HepG2 (cell line): ENCODE data around the gene NIPAL4. TPM values are rescaled to one million over a fixed set of nuclear protein-coding genes. Genes with fewer than 3 reads are reported as not detected.

Experiments
- ATAC-seq: fragments of 200-7000 bp; cut with Tn5 transposase; 3 replicates; pipeline ENCODE4 v1.9.1; 2020; ENCODE audit warnings: mild to moderate bottlenecking, moderate library complexity
- BruUV-seq: library from RNA; stranded (reverse); fragments of 400-500 nt; replicated peaks from 2 replicates; lab custom pipeline; 2021; lab: Mats Ljungman, UMichigan
- CTCF ChIA-PET: fragments of 300-600 bp; formaldehyde crosslinking; extraction: SDS; loops from one replicate; lab custom pipeline; 2021; ENCODE audit warnings: low total read pairs, inconsistent platforms, low intra/inter-chr PET ratio; lab: Yijun Ruan, JAX
- POLR2A ChIA-PET: fragments of 350-600 bp; sonication (Branson Sonifier 250); formaldehyde crosslinking; loops from one replicate; lab custom pipeline; 2020; ENCODE audit warnings: antibody characterized with exemption, inconsistent platforms; lab: Yijun Ruan, JAX
- DNase-seq: peaks from one replicate; pipeline ENCODE4 v3.0.0-alpha.2; 2015; ENCODE audit warnings: low spot score
- FAIRE-seq: peaks from 3 replicates; lab custom pipeline; 2011; peaks lifted over from hg19 to GRCh38; lab: Jason Lieb, UNC
- H2AFZ ChIP-seq: one replicate; pipeline ENCODE4 v1.6.1; 2011; ENCODE audit warnings: low read length, inconsistent platforms
- H3K27ac ChIP-seq: fragments of 300-600 bp; 3 replicates; pipeline ENCODE4 v1.8.0; 2011; ENCODE audit warnings: mixed run types, mild to moderate bottlenecking, mixed read lengths, low read length, inconsistent platforms; ENCODE audit not compliant: insufficient read depth; ENCODE audit errors: extremely low read length
- H3K27me3 ChIP-seq, 2 experiments: fragments of 200-600 bp in 1 of 2; 2 replicates in 1 of 2; 3 replicates in 1 of 2; pipeline versions ENCODE4 v1.6.0 to v1.8.0; 2011; ENCODE audit warnings: low read length in 2 of 2, mild to moderate bottlenecking in 2 of 2, moderate library complexity in 2 of 2, inconsistent platforms in 1 of 2; ENCODE audit not compliant: insufficient read depth in 2 of 2, control insufficient read depth in 1 of 2
- H3K36me3 ChIP-seq, 2 experiments: fragments of 200-600 bp in 1 of 2; replicated peaks in 1 of 2; 2 replicates in 1 of 2; 3 replicates in 1 of 2; pipeline versions ENCODE4 v1.5.1 to v1.8.0; 2011; ENCODE audit warnings: low read length in 2 of 2, inconsistent platforms in 1 of 2; ENCODE audit not compliant: insufficient read depth in 2 of 2, control insufficient read depth in 1 of 2
- H3K4me1 ChIP-seq: 2 replicates; pipeline ENCODE4 v1.5.1; 2012; ENCODE audit warnings: low read length, inconsistent platforms; ENCODE audit not compliant: insufficient read depth
- H3K4me2 ChIP-seq: 2 replicates; pipeline ENCODE4 v1.6.0; 2011; ENCODE audit warnings: low read depth, low read length, inconsistent platforms
- H3K4me3 ChIP-seq, 3 experiments: fragments of 200-600 bp in 1 of 3; sonication (generic), shearing (Covaris generic) in 1 of 3; replicated peaks in 1 of 3; 2 replicates each; pipeline ENCODE4 v1.5.1; 2011 to 2016; ENCODE audit warnings: low read length in 3 of 3, inconsistent platforms in 2 of 3, low read depth in 2 of 3, mild to moderate bottlenecking in 2 of 3, control low read depth in 1 of 3, mixed read lengths in 1 of 3; ENCODE audit not compliant: insufficient read depth in 1 of 3
- H3K79me2 ChIP-seq: one replicate; pipeline ENCODE4 v1.6.1; 2011; ENCODE audit warnings: low read length, inconsistent platforms; ENCODE audit not compliant: insufficient read depth
- H3K9ac ChIP-seq: 2 replicates; pipeline ENCODE4 v1.6.0; 2011; ENCODE audit warnings: mild to moderate bottlenecking, low read depth, low read length, inconsistent platforms; ENCODE audit not compliant: insufficient read depth
- H3K9me3 ChIP-seq: 2 replicates; pipeline ENCODE4 v1.5.1; 2012; ENCODE audit warnings: mild to moderate bottlenecking, low read length
- H4K20me1 ChIP-seq: 2 replicates; pipeline ENCODE4 v1.6.0; 2011; ENCODE audit warnings: inconsistent platforms, mild to moderate bottlenecking, low read length, moderate library complexity; ENCODE audit not compliant: insufficient read depth
- ARNT2 ChIP-seq: sonication (generic); formaldehyde crosslinking; IDR thresholded peaks from 2 replicates; pipeline ENCODE4 v1.8.0; 2022; ENCODE audit warnings: mild to moderate bottlenecking, low read depth, missing genetic modification reagents, moderate library complexity
- ATRX ChIP-seq: sonication (generic); formaldehyde crosslinking; IDR thresholded peaks from 2 replicates; pipeline ENCODE4 v1.4.0; 2020; ENCODE audit warnings: missing genetic modification reagents, borderline replicate concordance
- GLI4 ChIP-seq: sonication (generic); formaldehyde crosslinking; IDR thresholded peaks from 2 replicates; pipeline ENCODE4 v1.5.1; 2020; ENCODE audit warnings: missing genetic modification reagents, mild to moderate bottlenecking, moderate library complexity, borderline replicate concordance
- GPN1 ChIP-seq: sonication (generic); formaldehyde crosslinking; IDR thresholded peaks from 2 replicates; pipeline ENCODE4 v1.5.1; 2020; ENCODE audit warnings: missing genetic modification reagents, borderline replicate concordance
- MXD4 ChIP-seq: IDR thresholded peaks from 2 replicates; pipeline ENCODE4 v1.6.1; 2016; ENCODE audit warnings: mild to moderate bottlenecking, missing biosample characterization, missing genetic modification reagents
- NFKBIZ ChIP-seq: IDR thresholded peaks from 2 replicates; pipeline ENCODE4 v1.6.1; 2018; ENCODE audit warnings: missing genetic modification reagents, missing compliant biosample characterization
- POGZ ChIP-seq: sonication (generic); formaldehyde crosslinking; IDR thresholded peaks from 2 replicates; pipeline ENCODE4 v1.4.0; 2020; ENCODE audit warnings: mild to moderate bottlenecking, missing genetic modification reagents
- TBL1XR1 ChIP-seq: fragments of 150-350 bp; IDR thresholded peaks from 2 replicates; pipeline ENCODE4 v1.6.1; 2014; ENCODE audit warnings: borderline replicate concordance, low read length; ENCODE audit not compliant: partially characterized antibody
- U2AF2 ChIP-seq: fragments of 200-400 bp; formaldehyde crosslinking; IDR thresholded peaks from 2 replicates; pipeline ENCODE4 v1.6.1; 2017; ENCODE audit warnings: low read depth, mild to moderate bottlenecking, low read length
- YEATS4 ChIP-seq: sonication (generic); formaldehyde crosslinking; IDR thresholded peaks from 2 replicates; pipeline ENCODE4 v1.4.0; 2020; ENCODE audit warnings: missing genetic modification reagents, borderline replicate concordance
- ZFP1 ChIP-seq: IDR thresholded peaks from 2 replicates; pipeline ENCODE4 v1.6.1; 2016
- ZFP37 ChIP-seq: sonication (generic); formaldehyde crosslinking; IDR thresholded peaks from 2 replicates; pipeline ENCODE4 v1.4.0; 2020; ENCODE audit warnings: missing genetic modification reagents, borderline replicate concordance
- ZNF7 ChIP-seq: IDR thresholded peaks from 2 replicates; pipeline ENCODE4 v1.6.1; 2016; ENCODE audit warnings: missing biosample characterization, missing genetic modification reagents
- ZNF780A ChIP-seq: sonication (generic); formaldehyde crosslinking; IDR thresholded peaks from 2 replicates; pipeline ENCODE4 v1.8.0; 2022; ENCODE audit warnings: mild to moderate bottlenecking, missing genetic modification reagents, moderate library complexity
- WGBS: methylation state at CpG from one replicate; pipeline ENCODE4 v1.1.6; 2017; ENCODE audit warnings: low lambda C conversion rate; 5-methylcytosine and 5-hydroxymethylcytosine counted together
- in situ Hi-C: cut with HindIII; loops from 2 replicates; pipeline ENCODE4 v1.10.0; 2017; ENCODE audit warnings: low pct_unique_long_range_greater_than_20kb; ENCODE audit not compliant: extremely low pct_ligation_motif_present
- intact Hi-C: fragments of 100-400 bp; cut with micrococcal nuclease; formaldehyde crosslinking; loops from one replicate; pipeline ENCODE4 v1.10.0; 2022; ENCODE audit not compliant: unreplicated experiment
- polyA plus RNA-seq, 8 experiments: library from polyadenylated mRNA; depleted of rRNA in 3 of 8; stranded (reverse) in 7 of 8; unstranded in 1 of 8; fragments of >200 nt; fragmentation: Illumina TruSeq in 4 of 8; extraction: Trizol in 4 of 8; gene quantifications; 2 replicates each; pipeline versions ENCODE4 v1.2.1 to v1.2.3, GENCODE V29; 2011 to 2016; ENCODE audit warnings: low read depth in 4 of 8, missing spikeins in 1 of 8, mixed read lengths in 1 of 8; ENCODE audit not compliant: insufficient read depth in 1 of 8
- total RNA-seq, 5 experiments: library from RNA; depleted of rRNA; stranded (reverse); fragments of >200 nt; fragmentation: Illumina TruSeq; extraction: Trizol; gene quantifications; 2 replicates each; pipeline ENCODE4 v1.2.3, GENCODE V29; 2016; ENCODE audit warnings: low read depth in 1 of 5

Gene NIPAL4
- total and polyA plus RNA-seq, 2 of the 13 experiments (the other 11 are each of a cell fraction or from before 2014, with no cell fraction given): not detected

GRCh38 chr5:157504053-157504452 is 44.0 kb downstream of the NIPAL4 start:
- POLR2A ChIA-PET: no interaction called here
- FAIRE-seq: no peak

GRCh38 chr5:157505496-157505895 is 45.5 kb downstream of the NIPAL4 start:
- no peak for ATAC-seq
- intact Hi-C loops: no loop called here
- Histone ChIP-seq H3K27ac (no peak overlapping the region), H3K9me3 (no peaks in the 10 kb centered on the region), H3K4me2 (no peak overlapping the region), H3K4me1 (no peaks in the 10 kb centered on the region), H3K9ac (no peak overlapping the region), H3K36me3 (no peaks in the 10 kb centered on the region), H3K79me2 (no peaks in the 10 kb centered on the region), H3K4me3 (no peak overlapping the region), H2AFZ (no peak overlapping the region)
- 97% methylated on average over 5 of the region's 6 CpGs for WGBS
- BruUV-seq: no TSS peak
- POLR2A ChIA-PET: no interaction called here
- CTCF ChIA-PET: no interaction called here
- no peak for TF ChIP-seq ZFP37 (CRISPR knock-in tag)
- no peak for TF ChIP-seq U2AF2
- no peak for TF ChIP-seq ZFP1
- no peak for TF ChIP-seq GPN1 (CRISPR knock-in tag)
- TF ChIP-seq NFKBIZ (CRISPR knock-in tag): no peak
- TF ChIP-seq ARNT2 (CRISPR knock-in tag): no peak
- no peak for TF ChIP-seq POGZ (CRISPR knock-in tag)
- TF ChIP-seq ZNF7 (CRISPR knock-in tag): no peak
- no peak for TF ChIP-seq MXD4 (CRISPR knock-in tag)
- no peak for TF ChIP-seq ZNF780A (CRISPR knock-in tag)
- TF ChIP-seq, all 625 proteins: peak for 0
- no peaks in the 10 kb centered on the region for H3K27me3 ChIP-seq
- in situ Hi-C loops: no loop called here
- no peak for DNase-seq
- H4K20me1 ChIP-seq: no peaks in the 10 kb centered on the region
- no peak for FAIRE-seq

More at GRCh38 chr5:157504053-157504452, 44.0 kb downstream of the NIPAL4 start:
- no peaks in the 10 kb centered on the region for H3K27me3 ChIP-seq
- in situ Hi-C loops (no loop called here), intact Hi-C loops (no loop called here)
- no peaks in the 10 kb centered on the region for H4K20me1 ChIP-seq
- H3K9ac ChIP-seq: no peak overlapping the region
- H3K27ac ChIP-seq: no peak overlapping the region
- H3K4me1 ChIP-seq: no peaks in the 10 kb centered on the region
- H3K9me3 ChIP-seq: no peaks in the 10 kb centered on the region
- ATAC-seq: no peak
- DNase-seq: no peak
- no peaks in the 10 kb centered on the region for H3K36me3 ChIP-seq
- H3K4me3 ChIP-seq: no peak overlapping the region
- H2AFZ ChIP-seq: no peak overlapping the region
- 69% methylated on average over 8 of the region's 8 CpGs for WGBS
- no TSS peak for BruUV-seq
- no peaks in the 10 kb centered on the region for H3K79me2 ChIP-seq
- CTCF ChIA-PET: no interaction called here
- TF ChIP-seq ATRX (CRISPR knock-in tag) (no peak), TBL1XR1 (no peak), GLI4 (CRISPR knock-in tag) (no peak), YEATS4 (CRISPR knock-in tag) (no peak)
- TF ChIP-seq, all 625 proteins: peak for 0
- no peak overlapping the region for H3K4me2 ChIP-seq
